MM.1S (cell line): ENCODE results near the gene TSC22D4.

Source experiments
- DNase-seq: peaks from one replicate; pipeline ENCODE4 v3.0.0-alpha.2; 2015
- H2AFZ ChIP-seq: fragments of 300-600 bp; sonication (generic); 2 replicates; pipeline ENCODE4 v1.6.0; 2016; ENCODE audit warnings: antibody characterized with exemption, low read length
- H3F3A ChIP-seq: fragments of 300-600 bp; sonication (generic); 2 replicates; pipeline ENCODE4 v1.6.1; 2016; ENCODE audit warnings: mild to moderate bottlenecking, antibody characterized with exemption, low read length, moderate library complexity, mixed read lengths; ENCODE audit not compliant: insufficient read depth
- H3K27ac ChIP-seq: fragments of 300-600 bp; sonication (generic); 2 replicates; pipeline ENCODE4 v1.5.1; 2016; ENCODE audit warnings: mild to moderate bottlenecking, low read length
- H3K27me3 ChIP-seq: fragments of 300-600 bp; sonication (generic); replicated peaks from 2 replicates; pipeline ENCODE4 v1.6.0; 2016; ENCODE audit warnings: low read length; ENCODE audit not compliant: insufficient read depth
- H3K36me3 ChIP-seq: fragments of 300-600 bp; sonication (generic); replicated peaks from 2 replicates; pipeline ENCODE4 v1.6.1; 2016; ENCODE audit warnings: mild to moderate bottlenecking, low read length, mixed read lengths; ENCODE audit not compliant: insufficient read depth
- H3K4me1 ChIP-seq: fragments of 300-600 bp; sonication (generic); 2 replicates; pipeline ENCODE4 v1.6.1; 2016; ENCODE audit warnings: low read length, mixed read lengths
- H3K4me2 ChIP-seq: fragments of 300-600 bp; sonication (generic); 2 replicates; pipeline ENCODE4 v1.6.0; 2016; ENCODE audit warnings: low read depth, low read length
- H3K4me3 ChIP-seq: fragments of 300-600 bp; sonication (generic); 2 replicates; pipeline ENCODE4 v1.5.1; 2016; ENCODE audit warnings: low read length, mixed read lengths
- H3K79me2 ChIP-seq: fragments of 300-600 bp; sonication (generic); 2 replicates; pipeline ENCODE4 v1.6.1; 2016; ENCODE audit warnings: mixed run types, low read length, mixed read lengths
- H3K9ac ChIP-seq: fragments of 300-600 bp; sonication (generic); 2 replicates; pipeline ENCODE4 v1.6.1; 2016; ENCODE audit warnings: low read length, mixed read lengths
- H3K9me2 ChIP-seq: fragments of 300-600 bp; sonication (generic); replicated peaks from 2 replicates; pipeline ENCODE4 v1.6.1; 2016; ENCODE audit warnings: mild to moderate bottlenecking, low read length, mixed read lengths; ENCODE audit not compliant: insufficient read depth
- H3K9me3 ChIP-seq: fragments of 300-600 bp; sonication (generic); replicated peaks from 2 replicates; pipeline ENCODE4 v1.6.1; 2016; ENCODE audit warnings: mild to moderate bottlenecking, low read length, mixed read lengths; ENCODE audit not compliant: insufficient read depth
- H4K20me1 ChIP-seq: fragments of 300-600 bp; sonication (generic); 2 replicates; pipeline ENCODE4 v1.6.1; 2016; ENCODE audit warnings: mild to moderate bottlenecking, low read length, moderate library complexity, mixed read lengths; ENCODE audit not compliant: insufficient read depth
- EZH2 ChIP-seq: fragments of 300-600 bp; sonication (generic); optimal IDR thresholded peaks from 2 replicates; pipeline ENCODE3; 2017; ENCODE audit warnings: low read depth, mild to moderate bottlenecking, antibody characterized with exemption, low read length, mixed read lengths
- EZH2phosphoT487 ChIP-seq: fragments of 300-600 bp; sonication (generic); IDR thresholded peaks from 2 replicates; pipeline ENCODE4 v1.6.1; 2018; ENCODE audit warnings: antibody characterized with exemption, low read length
- TF ChIP-seq, protein P1 (sequence below): fragments of 300-600 bp; sonication (generic); IDR thresholded peaks from 2 replicates; pipeline ENCODE4 v1.5.1; 2016; ENCODE audit warnings: antibody characterized with exemption, low read length, mixed read lengths

TSC22D4 gene

DNA sequence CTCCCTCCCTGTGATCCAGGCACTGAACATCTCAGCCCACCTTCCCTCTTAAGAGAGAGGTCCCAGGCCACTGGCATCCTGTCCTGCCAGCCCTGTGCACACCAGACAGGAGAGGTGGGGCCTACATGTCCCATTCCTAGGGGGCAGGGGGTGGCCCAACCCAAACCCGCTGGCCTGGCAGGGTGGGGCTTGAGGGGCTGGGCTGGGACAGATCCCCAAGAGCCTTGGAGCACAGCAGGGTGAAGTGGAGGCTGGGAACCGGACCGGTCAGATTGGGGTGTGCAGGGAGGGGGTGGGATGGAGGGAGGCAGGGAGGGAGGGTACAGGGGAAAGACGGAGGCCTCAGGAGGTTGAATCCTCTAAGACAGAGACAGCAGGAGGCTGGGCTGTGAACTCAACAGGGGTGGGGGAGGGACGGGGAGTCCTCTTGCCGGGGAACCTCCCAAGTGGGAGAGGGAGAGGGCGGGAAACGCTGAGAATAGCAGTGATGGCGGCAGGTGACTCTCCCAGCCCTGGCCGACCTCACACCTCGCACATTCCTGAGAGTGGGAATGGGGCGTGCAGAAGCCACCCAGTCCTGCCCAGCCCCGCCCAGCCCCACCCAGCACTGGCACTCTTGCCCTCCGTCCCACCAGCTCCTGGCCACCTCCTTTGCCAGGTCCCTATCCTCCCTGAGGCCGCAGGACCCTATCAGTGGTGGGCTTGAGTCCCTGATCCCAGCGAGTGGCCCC, 6.7 kb downstream of the TSC22D4 start:
- H3K4me2 ChIP-seq, result no peak overlapping the region
- H3K36me3 ChIP-seq, result no peaks in the 10 kb centered on the region
- no peaks in the 10 kb centered on the region for H3K27me3 ChIP-seq
- 0 out of 2 replicates have a peak, but pooled peaks cover 3% of the 10 kb centered on the region for H3K4me1 ChIP-seq
- no peaks in the 10 kb centered on the region; the same call in 1 of the 2 replicates for H3F3A ChIP-seq
- no peaks in the 10 kb centered on the region for H4K20me1 ChIP-seq
- no peaks in the 10 kb centered on the region for H3K9me2 ChIP-seq
- DNase-seq, result no peak
- no peak overlapping the region for H3K4me3 ChIP-seq
- H3K79me2 ChIP-seq, result peaks cover 22% of the 10 kb centered on the region
- H2AFZ ChIP-seq, result no peak overlapping the region
- no peak overlapping the region for H3K27ac ChIP-seq
- TF ChIP-seq EZH2phosphoT487, result no peak
- H3K9ac ChIP-seq, result no peak overlapping the region
- no peaks in the 10 kb centered on the region for H3K9me3 ChIP-seq

DNA sequence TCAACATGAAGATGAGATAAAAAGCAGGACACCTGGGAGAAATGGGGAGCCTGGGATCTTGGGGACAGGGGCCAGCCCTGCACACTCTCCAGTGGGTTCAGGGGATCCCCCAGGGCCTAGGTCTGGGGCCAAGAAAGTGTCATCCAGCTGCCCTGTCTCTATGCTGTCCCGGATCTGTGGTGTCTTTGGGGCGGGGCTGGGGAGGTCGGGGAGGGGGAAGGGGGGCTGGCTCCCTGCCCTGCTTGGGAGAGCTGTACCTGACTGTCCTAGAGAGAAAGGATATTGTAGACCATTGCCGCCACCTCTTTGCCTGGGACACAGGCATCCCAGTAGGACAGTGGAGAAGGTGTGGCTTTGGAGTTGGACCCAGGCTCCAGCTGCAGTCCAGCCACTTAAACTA, 8.0 kb downstream of the TSC22D4 start:
- Histone ChIP-seq H3K36me3 (no peaks in the 10 kb centered on the region), H3K9me2 (no peaks in the 10 kb centered on the region), H4K20me1 (no peaks in the 10 kb centered on the region), H3F3A (no peaks in the 10 kb centered on the region; the same call in 1 of the 2 replicates), H3K79me2 (peaks cover 11% of the 10 kb centered on the region), H3K4me2 (no peak overlapping the region), H3K4me3 (no peak overlapping the region), H3K9ac (no peak overlapping the region), H3K27me3 (no peaks in the 10 kb centered on the region), H3K27ac (no peak overlapping the region), H3K4me1 (no peaks in the 10 kb centered on the region), H3K9me3 (no peaks in the 10 kb centered on the region), H2AFZ (no peak overlapping the region)
- TF ChIP-seq EZH2phosphoT487, result no peak
- no peak for TF ChIP-seq EZH2
- TF ChIP-seq, protein P1, sequence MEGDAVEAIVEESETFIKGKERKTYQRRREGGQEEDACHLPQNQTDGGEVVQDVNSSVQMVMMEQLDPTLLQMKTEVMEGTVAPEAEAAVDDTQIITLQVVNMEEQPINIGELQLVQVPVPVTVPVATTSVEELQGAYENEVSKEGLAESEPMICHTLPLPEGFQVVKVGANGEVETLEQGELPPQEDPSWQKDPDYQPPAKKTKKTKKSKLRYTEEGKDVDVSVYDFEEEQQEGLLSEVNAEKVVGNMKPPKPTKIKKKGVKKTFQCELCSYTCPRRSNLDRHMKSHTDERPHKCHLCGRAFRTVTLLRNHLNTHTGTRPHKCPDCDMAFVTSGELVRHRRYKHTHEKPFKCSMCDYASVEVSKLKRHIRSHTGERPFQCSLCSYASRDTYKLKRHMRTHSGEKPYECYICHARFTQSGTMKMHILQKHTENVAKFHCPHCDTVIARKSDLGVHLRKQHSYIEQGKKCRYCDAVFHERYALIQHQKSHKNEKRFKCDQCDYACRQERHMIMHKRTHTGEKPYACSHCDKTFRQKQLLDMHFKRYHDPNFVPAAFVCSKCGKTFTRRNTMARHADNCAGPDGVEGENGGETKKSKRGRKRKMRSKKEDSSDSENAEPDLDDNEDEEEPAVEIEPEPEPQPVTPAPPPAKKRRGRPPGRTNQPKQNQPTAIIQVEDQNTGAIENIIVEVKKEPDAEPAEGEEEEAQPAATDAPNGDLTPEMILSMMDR, result no peak
- DNase-seq, result no peak

DNA sequence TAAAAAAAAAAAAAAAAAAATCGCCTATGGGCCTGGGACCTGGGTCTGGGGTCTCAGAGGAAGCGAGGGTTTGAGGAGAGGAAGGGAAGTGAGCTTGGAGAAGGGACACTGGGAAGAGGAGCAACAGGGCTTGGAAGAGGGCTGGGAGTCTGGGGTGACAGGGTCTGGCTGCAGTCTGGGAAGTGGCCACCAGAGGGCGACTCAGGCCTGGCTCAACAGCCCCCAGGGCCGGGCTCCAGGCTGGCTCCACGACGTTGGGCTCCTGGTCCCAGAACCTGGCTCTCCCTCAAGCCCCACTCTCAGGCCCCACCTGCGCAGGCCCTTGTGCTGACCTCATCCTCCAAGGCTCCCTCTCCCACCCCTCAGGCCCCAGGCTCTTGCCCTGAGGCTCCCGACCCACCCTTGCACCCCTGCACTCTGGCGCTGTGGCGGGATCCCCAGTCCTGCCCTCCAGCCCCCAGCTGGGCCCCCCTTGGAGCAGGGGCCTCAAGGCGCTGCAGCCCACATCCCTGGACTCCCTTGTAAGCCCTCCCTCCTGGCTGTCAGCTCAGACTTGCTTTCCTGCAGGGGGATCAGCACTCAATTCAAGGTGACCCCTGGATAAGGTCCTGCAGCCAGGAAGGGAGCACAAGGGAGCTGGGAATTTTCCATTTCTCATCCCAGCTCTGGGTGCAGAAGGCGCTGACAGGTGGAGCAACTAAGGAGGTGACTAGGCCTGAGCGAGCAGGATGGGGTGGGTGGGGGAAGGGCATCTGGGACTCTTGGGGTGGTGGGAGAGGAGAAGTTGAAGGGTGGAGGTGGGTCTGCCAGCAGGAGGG, 9.6 kb downstream of the TSC22D4 start:
- TF ChIP-seq EZH2phosphoT487, result no peak
- TF ChIP-seq, protein P1, result peak; percentile 75
- TF ChIP-seq EZH2, result no peak
- Histone ChIP-seq H3K4me1 (no peaks in the 10 kb centered on the region), H2AFZ (no peak overlapping the region), H3K27ac (no peak overlapping the region), H3K4me3 (no peak overlapping the region), H3K36me3 (no peaks in the 10 kb centered on the region), H3F3A (no peaks in the 10 kb centered on the region; the same call in 1 of the 2 replicates), H3K9ac (no peak overlapping the region), H3K9me2 (no peaks in the 10 kb centered on the region), H3K79me2 (no peaks in the 10 kb centered on the region; the same call in 1 of the 2 replicates), H4K20me1 (no peaks in the 10 kb centered on the region), H3K9me3 (no peaks in the 10 kb centered on the region), H3K4me2 (no peak overlapping the region), H3K27me3 (no peaks in the 10 kb centered on the region)
- DNase-seq, result peak; percentile 69
